ENCODE measurements around the gene HES3. TPM values are rescaled to one million over a fixed set of nuclear protein-coding genes. Genes with fewer than 3 reads are reported as not detected.

The HES3 gene
- total and polyA plus RNA-seq, 10 of the 15 experiments (the other 5 are each of a cell fraction or from before 2014, with no cell fraction given) = not detected

DNA sequence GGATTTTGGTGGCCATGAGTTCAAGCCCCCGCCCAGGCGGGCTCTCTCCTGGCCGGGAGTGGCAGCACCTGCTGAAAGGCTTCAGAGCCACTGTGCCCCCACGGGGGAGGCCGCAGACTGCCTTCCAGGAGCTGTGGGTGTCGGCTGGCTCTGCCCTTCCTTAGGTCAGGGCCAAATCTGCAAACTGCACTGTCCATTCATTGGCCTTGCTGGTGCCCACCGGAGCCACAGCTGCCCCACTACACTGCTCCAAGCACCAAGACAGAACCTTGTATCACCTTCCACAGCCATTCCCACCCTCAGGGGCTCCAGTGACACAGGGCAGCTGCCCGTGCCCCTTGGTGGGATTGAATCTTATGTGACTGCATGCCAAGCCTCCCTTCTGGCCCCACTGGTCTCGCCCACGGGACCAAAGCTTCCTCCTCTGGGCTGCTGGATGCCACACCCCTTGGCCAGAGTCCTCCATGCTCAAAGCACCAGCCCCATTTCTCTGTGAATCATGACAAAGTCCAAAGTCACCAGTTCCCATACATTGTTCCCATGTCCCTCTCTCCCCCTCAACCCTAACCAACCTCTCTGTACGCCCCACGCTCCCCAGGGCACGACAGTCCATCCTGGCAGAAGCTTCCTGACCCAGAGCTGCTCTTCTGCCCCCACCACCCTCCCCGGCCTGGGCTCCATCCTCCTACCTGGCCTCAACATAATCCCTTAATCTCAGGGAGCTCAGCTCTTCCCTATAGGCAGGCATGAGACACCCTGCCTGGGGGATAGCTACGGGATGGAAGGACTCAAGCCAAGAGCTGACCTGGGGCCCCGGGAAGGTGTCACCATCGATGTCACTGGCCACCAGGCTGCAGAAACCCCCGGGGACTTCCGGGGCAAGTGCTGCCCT is 37.8 kb downstream of the HES3 start:
- H3K79me2 ChIP-seq (ENCODE audit: control insufficient read depth, insufficient read depth, low read length) = no peaks in the 10 kb centered on the region
- no peak overlapping the region for H2AFZ ChIP-seq (ENCODE audit: control insufficient read depth, low read depth, low read length)
- SMC1A ChIA-PET (ENCODE audit: uncharacterized antibody, unreplicated experiment) = no interaction called here
- ATAC-seq = no peak
- H3K4me1 ChIP-seq (ENCODE audit: control insufficient read depth, insufficient read depth, low read length) = no peaks in the 10 kb centered on the region
- no TSS peak for BruUV-seq (replicated peaks)
- H4K20me1 ChIP-seq (ENCODE audit: control insufficient read depth, insufficient read depth) = no peaks in the 10 kb centered on the region
- FAIRE-seq = no peak
- TF ChIP-seq IRF4 (IDR thresholded peaks at IDR 0.05; ENCODE audit: low read depth, low read length) = no peak
- TF ChIP-seq, protein P1, sequence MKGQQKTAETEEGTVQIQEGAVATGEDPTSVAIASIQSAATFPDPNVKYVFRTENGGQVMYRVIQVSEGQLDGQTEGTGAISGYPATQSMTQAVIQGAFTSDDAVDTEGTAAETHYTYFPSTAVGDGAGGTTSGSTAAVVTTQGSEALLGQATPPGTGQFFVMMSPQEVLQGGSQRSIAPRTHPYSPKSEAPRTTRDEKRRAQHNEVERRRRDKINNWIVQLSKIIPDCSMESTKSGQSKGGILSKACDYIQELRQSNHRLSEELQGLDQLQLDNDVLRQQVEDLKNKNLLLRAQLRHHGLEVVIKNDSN (IDR thresholded peaks at IDR 0.05; ENCODE audit: borderline replicate concordance, extremely low read length, insufficient read depth, low read depth, low read length) = no peak
- TF ChIP-seq GATAD2B (conservative IDR thresholded peaks at IDR 0.05; ENCODE audit: low read depth) = no peak
- no peak for TF ChIP-seq CUX1 (IDR thresholded peaks at IDR 0.05; ENCODE audit: insufficient replicate concordance, low read depth, low read length)
- TF ChIP-seq PAX8 (IDR thresholded peaks at IDR 0.05) = no peak
- no peak for TF ChIP-seq ATF3 (IDR thresholded peaks at IDR 0.05; ENCODE audit: borderline replicate concordance, extremely low read depth, low read depth, low read length)
- TF ChIP-seq BMI1 (IDR thresholded peaks at IDR 0.05; ENCODE audit: borderline replicate concordance) = no peak
- TF ChIP-seq NRF1 (conservative IDR thresholded peaks at IDR 0.05; ENCODE audit: low read depth, low read length) = no peak
- H3K9me3 ChIP-seq (replicated peaks; ENCODE audit: control insufficient read depth, insufficient read depth, low read length) = no peaks in the 10 kb centered on the region
- H3K9ac ChIP-seq (ENCODE audit: control insufficient read depth, insufficient read depth, low read length) = no peak overlapping the region
- H3K27me3 ChIP-seq (replicated peaks in 1 of 2; ENCODE audit: control insufficient read depth in 2 of 2, insufficient read depth in 2 of 2, low read length in 1 of 2) = no peaks in the 10 kb centered on the region
- CTCF ChIA-PET = interaction anchor here (1.2 kb wide), 1 partner anchor 35 kb away, joined by 3 read pairs; no protein-coding TSS in a partner anchor
- RAD21 ChIA-PET (ENCODE audit: unreplicated experiment) = interaction anchor here (1.0 kb wide), 1 partner anchor 35 kb away, joined by 3 read pairs; no protein-coding TSS in a partner anchor
- POLR2A ChIA-PET = no interaction called here
- no peak overlapping the region for H3K4me3 ChIP-seq
- intact Hi-C loops (cut with micrococcal nuclease; ENCODE audit: unreplicated experiment) (no loop called here), in situ Hi-C loops (cut with MboI) (no loop called here)
- H3K4me2 ChIP-seq (ENCODE audit: control insufficient read depth, insufficient read depth) = no peak overlapping the region
- 79% methylated on average over 19 of the region's 19 CpGs for WGBS (ENCODE audit: insufficient coverage, insufficient replicate concordance, low lambda C conversion rate, missing lambda C conversion rate)
- peaks cover 0 to 7% of the 10 kb centered on the region in 2 experiments; a peak in 2 of 4 replicates for H3K36me3 ChIP-seq (ENCODE audit: control insufficient read depth in 2 of 2, insufficient read depth in 2 of 2, low read length in 1 of 2)
- no peak for DNase-seq (ENCODE audit: low read depth, low spot score)
- H3K27ac ChIP-seq (ENCODE audit: control insufficient read depth, insufficient read depth) = no peak overlapping the region

Measured in GM12878 (cell line).